ENCODE measurements around the gene KCNJ11. TPM values are rescaled to one million over a fixed set of nuclear protein-coding genes. Genes with fewer than 3 reads are reported as not detected.

Gene KCNJ11
- total RNA-seq, 1 experiment from 2014 or later = 2.1 TPM

GRCh38 chr11:17368551-17368950, 19.9 kb downstream of the KCNJ11 start:
- no peak for DNase-seq (ENCODE audit: low spot score)

- no peak for DNase-seq (ENCODE audit: low spot score)
These were observed 22.0 kb downstream of the KCNJ11 start for GRCh38 chr11:17366495-17366894.

- DNase-seq (ENCODE audit: low spot score) = peak; percentile 88
These were observed 33.9 kb downstream of the KCNJ11 start for GRCh38 chr11:17354601-17354991.

GRCh38 chr11:17353821-17354600, 34.4 kb downstream of the KCNJ11 start:
- peak; percentile 85 for DNase-seq (ENCODE audit: low spot score)

- DNase-seq (ENCODE audit: low spot score) = peak; percentile 76
These were observed 35.3 kb downstream of the KCNJ11 start for GRCh38 chr11:17352950-17353820.

GRCh38 chr11:17351510-17352176, 36.8 kb downstream of the KCNJ11 start, which contains the start of gene NCR3LG1:
NCR3LG1 (plus strand) TSS chr11:17351800; CDS start chr11:17351970, 170 bp downstream.
- DNase-seq (ENCODE audit: low spot score) = peak; percentile 67

DNA sequence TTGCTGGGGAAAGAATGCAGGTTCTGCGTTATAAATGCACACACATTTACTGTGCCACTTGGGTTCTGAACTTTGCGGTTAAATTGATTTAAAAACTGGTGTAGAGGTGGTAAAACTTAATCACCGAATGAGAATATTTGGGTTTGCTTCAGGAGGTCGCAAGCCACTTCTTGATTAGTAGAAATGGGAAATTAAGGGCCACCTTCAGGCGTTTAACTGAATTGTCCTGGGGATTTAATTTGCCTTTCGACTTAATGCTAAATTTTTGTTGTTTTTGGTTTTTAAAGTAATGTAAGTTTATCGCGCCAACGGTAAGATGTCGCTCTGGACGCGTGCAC, 37.3 kb downstream of the KCNJ11 start:
- no peak for DNase-seq (ENCODE audit: low spot score)

DNA sequence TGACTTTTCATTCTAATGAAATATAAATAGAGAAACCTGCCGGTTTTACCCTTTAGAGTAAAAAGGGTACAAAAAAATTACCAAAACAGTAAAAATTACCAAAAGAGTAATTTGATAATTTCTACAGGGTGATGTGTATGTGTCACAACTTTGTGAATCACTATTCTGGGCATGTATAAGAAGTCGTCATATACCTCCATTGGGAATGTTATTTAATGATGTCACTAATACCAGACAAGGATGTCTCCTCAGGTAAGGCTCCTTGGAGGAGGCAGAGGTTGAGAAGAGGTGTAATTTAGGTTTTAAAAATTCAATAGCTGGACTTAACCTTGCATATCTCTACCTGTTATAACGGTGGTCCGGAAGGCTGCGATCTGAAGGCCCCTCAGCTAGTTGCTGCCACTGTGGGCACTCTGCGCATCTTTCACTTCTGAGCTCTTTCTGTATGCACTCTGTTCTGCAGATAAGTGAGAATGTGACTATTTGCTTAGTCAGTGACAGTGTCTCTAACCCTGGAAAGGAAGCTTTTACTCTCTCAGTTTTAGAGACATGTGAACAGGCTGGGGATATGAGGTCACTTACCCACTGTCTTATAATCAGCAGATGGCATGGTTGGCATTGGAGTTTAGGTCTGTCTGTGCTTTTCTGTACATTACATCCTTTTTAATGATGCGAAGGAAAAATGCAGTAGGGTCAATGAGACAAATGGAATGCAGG, 37.8 kb downstream of the KCNJ11 start:
- no peak for DNase-seq (ENCODE audit: low spot score)

DNA sequence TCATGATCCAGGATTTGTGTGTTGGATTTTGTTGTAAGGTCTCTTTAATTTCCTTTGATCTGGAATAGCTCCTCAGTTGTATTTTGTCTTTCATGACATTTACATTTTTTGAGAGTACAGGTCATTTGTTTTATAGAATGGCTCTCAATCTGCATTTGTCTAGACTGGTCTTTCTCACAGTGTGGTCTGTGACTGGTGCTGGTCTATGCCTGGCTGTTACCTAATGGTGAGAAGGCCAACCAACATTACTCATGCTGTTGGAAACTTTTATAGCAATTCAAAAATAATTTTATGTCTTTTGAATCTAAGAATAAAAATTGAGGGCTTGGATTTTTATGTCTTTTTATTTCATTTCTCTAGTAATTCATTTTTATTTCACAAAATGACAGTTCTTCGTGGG, 40.8 kb downstream of the KCNJ11 start:
- no peak for DNase-seq (ENCODE audit: low spot score)

DNA sequence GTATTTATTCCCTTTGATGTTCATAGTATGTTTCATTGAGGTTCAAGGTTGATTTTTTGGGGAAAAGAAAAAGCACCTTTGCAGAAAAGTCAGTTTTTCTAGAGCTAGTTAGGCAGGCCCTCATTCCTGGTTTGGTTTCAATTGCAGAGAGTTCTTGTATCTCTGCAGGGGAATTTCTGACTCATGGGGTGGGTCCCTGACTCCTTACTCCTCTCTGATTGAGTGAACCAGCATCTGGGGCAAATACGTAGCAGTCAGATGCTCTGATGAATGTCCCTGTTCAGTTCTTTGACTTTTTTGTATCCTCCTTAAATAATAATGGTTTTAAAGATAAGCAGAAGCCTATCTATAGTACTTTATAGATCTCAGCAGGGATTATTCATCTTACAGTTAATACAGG, 44.6 kb downstream of the KCNJ11 start:
- DNase-seq (ENCODE audit: low spot score) = no peak

DNA sequence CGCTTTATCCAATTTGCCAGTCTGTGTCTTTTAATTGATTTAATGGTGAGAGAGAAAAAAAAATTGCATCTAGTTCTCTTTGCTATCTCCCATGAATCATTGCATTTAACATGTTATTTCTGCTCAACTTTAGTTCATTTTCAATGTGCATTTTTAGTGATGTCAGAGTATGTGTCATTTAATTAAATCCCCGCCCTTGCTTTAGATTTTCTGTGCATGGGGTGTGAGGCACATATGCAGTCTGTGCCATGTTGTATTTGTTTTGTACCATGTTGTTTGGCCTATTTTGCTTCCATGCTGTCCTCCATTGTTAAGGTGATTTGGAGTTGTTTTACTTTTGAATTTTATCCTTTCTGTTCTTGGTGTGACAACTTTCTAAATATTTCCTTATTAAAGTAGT, 45.2 kb downstream of the KCNJ11 start:
- no peak for DNase-seq (ENCODE audit: low spot score)

Other genes starting within 250 kb of the KCNJ11 start
- gene PIK3C2A, start 180.7 kb downstream of the KCNJ11 start, total RNA-seq (2014; rRNA removed; shearing (Covaris generic)) = 25.8 and 32.2 TPM in 2 replicates
- 6.9 and 9.5 TPM in 2 replicates for gene NUCB2, start 111.9 kb downstream of the KCNJ11 start, total RNA-seq (2014; rRNA removed; shearing (Covaris generic))
- 12.7 and 14.6 TPM in 2 replicates for gene NCR3LG1, start 36.9 kb downstream of the KCNJ11 start, total RNA-seq (2014; rRNA removed; shearing (Covaris generic))
- 0.08 and 0.52 TPM in 2 replicates for gene ABCC8, start 88.2 kb upstream of the KCNJ11 start, total RNA-seq (2014; rRNA removed; shearing (Covaris generic))
- gene USH1C, start 155.8 kb upstream of the KCNJ11 start, total RNA-seq (2014; rRNA removed; shearing (Covaris generic)) = 78.0 and 86.2 TPM in 2 replicates
- gene OTOG, start 158.6 kb upstream of the KCNJ11 start, total RNA-seq (2014; rRNA removed; shearing (Covaris generic)) = not detected in 2 replicates